Posterior vena cava (tissue), 2 donors: ENCODE data around the gene CETN2. TPM values are rescaled to one million over a fixed set of nuclear protein-coding genes. Genes with fewer than 3 reads are reported as not detected.
A peak's percentile ranks its signal among the peaks of the same experiment; 100 is the strongest.

Experiments used
- DNase-seq: peaks from one replicate; pipeline ENCODE4 v3.0.0-alpha.2; 2020; ENCODE audit warnings: low spot score
- intact Hi-C, 2 donors: fragments of 100-400 bp; cut with DNase I; formaldehyde crosslinking; loops; one replicate each; pipeline versions ENCODE4 v1.14.1 to v1.14.2; 2022 to 2023
- long read RNA-seq, 2 donors: library from polyadenylated mRNA; unstranded; transcript quantifications; one replicate each; pipeline ENCODE4 v2.0.0, GENCODE V29; 2020 to 2021
- total RNA-seq, 2 donors: library from RNA; stranded (reverse); fragmentation: NEBNext Ultra II Directional; extraction: Animal tissue kit (Norgen Biotek cat#: 25700); gene quantifications; one replicate each; pipeline ENCODE4 v1.2.1, GENCODE V29; 2021
- donor health status: DM: yes; HTN: yes; CAD: no.
- donor health status: DM: yes; HTN: yes; CAD: no.

Gene CETN2
- 10 to 100 TPM; 27.9 to 33.1 TPM for total RNA-seq
- long read RNA-seq, donor 1, transcript CETN2-201 (5 exons, 1,454 nt), result major isoform, 5 of 5 reads
- long read RNA-seq, donor 1, partial matches to known transcripts, result 0 of 5 reads
- long read RNA-seq, donor 1, other reads (novel, unspliced or antisense), result 0 of 5 reads
- long read RNA-seq, donor 2, transcript CETN2-201 (5 exons, 1,454 nt), result major isoform, 13 of 17 reads
- long read RNA-seq, donor 2, partial matches to known transcripts, result 3 of 17 reads
- long read RNA-seq, donor 2, other reads (novel, unspliced or antisense), result 1 of 17 reads

DNA sequence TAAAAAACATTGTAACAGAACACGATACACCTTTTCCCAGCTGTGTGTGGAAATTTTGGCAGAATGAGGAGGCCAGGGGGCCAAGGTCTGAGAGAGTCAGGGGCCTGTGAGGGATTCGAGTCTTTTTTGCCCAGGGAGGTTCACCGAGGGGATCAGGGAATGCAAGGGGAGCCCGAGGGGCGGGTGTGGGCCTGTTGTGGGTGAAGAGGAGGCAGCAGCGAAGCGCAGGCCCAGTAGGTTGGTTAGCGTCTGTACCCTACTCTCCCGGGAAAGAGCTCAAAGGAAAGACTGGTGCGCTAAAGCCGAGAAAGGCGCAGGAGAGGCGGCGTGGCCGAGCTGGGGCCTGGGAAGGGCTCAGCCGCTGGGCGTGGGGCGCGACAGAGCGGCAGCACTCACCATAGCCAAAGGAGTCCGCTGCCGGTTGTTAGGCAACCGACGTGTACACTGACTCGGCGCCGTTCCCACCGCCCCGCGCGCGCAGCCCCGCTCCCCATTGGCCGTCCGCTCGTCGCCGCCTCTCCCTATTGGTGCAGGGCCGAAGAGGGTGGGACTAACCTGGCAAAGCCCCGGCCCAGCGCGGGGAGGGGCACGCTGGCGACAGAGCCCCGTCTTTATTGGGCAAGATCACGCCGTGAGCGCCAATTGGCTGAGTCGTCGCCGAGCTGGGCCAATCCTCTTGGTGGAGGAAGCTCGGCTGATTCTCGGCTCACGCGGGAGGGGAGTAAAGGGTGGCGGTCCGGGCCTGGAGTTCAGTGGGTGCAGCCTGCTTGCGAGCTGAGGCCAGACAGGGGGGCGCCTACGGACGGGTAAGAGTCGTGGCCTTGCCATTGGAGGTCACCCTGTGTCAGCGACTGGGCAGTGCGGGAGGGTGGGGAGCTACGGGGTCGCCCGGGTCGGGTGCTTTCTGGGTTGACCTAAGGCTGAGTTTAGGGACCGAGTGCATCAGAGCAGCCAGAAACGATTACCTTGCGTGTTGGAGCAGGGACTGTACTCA is at the start of gene CETN2, which contains the start of gene NSDHL:
CETN2 (minus strand) TSS at position 446 of the 994 bp plus-strand sequence; CDS start at position 399, 47 bp downstream.
NSDHL (plus strand) TSS at position 752 of the 994 bp plus-strand sequence. CDS start 15,262 bp downstream, outside the sequence.
- intact Hi-C loops, result no loop called here

DNA sequence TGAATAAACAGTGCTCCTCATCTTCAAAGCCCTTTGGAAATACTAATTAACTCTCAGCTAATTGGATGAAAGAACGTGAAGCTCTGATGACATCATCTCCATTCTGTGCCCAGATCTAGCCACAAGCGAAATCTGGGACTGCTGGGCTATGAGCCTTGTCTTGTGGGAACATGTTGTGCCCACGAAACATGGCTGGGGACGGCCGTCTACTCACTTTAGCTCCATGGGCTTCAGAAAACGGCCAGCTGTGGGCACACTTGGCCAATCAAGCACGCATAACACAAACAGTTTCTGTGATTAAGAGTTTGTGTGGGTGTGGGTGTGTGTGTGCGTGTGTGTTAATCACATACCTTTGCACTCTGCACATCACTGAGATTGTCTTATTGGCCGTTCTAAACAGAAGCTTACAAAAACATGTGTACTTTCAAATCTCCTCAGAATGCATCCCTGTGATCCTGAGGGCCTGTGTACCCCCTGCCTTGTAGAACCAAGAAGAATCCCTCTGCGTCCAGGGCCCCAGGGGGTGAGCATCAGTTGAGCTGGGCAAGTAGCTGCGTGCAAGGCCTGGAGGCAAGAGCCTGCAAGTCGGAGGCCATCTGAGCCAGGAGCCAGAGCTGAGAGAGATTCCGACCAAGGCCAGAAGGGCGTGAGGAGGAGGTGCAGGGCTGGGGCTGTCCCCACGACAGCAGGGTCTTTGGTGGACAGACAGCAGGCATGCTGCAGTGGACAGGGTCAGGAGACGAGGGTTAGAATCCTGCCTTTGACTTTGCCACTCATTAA is 48.6 kb upstream of the CETN2 start:
- peak; percentile 37 for DNase-seq

More for the DNA sequence above, at the start of gene CETN2, which contains the start of gene NSDHL:
- peak; percentile 98 for DNase-seq

DNA sequence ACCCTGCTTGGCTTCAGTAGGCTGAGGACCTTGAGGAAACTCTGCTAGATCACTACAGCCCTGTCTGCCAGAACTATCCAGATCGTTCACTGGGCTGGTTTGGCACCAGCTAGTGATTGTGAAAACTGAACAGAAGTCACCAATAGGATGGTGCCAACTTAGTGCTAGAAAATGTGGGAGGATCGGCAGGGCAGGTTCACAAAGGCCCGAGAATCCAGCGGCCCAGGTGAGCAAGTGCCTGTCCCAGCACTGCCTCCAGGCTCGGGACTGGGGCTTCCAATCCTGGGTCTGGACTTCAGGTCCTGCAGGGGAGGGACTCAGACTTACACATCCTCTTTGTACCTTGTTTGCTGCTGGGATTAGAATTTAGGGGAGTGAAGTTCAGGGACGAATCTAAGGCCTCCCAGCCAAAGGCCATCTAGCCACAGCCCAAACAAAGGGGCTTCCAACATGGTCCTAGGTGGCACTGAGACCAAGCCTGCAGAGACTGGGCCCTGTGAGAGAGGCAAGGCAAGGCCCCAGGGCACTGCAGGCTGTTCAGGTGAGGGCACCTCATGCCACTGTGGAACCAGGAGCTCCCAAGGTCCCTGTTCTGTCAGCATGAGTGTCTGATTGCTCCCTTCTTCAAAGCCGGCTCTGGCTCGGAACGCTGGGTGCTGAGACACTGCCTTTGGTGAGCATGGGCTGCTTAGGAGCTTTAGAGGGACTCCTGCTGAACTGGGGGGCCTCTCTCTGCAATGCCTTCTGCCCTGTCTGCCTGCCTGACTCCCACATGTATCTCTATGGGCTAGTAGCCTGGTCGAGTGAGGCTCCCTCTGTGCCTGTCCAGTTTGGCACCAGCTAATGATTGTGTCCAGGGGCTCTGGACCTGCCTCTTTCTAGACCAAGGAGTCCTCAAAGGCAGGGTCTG is 46.6 kb upstream of the CETN2 start:
- DNase-seq, result peak; percentile 56
- intact Hi-C loops, result no loop called here

More for the DNA sequence above, 48.6 kb upstream of the CETN2 start:
- intact Hi-C loops, result no loop called here

DNA sequence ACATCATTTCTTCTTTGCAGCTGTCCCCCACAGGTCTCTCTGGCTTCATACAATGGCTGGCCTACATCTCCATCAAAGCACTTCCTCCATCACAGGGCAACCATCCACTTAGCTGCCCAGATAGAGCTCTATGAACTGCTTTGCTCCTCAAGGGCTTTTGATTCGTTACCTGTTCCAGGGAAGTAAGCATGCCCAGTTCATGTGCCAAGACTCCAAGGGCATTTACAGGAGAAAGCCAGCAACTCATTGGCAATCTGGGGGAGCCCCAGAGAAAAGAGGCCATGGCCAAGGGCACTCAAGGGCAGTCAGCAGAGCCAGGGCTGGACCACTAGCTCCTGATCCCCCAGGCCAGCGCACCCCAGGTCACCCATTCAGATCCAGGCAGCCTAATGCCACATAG is 42.8 kb upstream of the CETN2 start:
- DNase-seq, result no peak
- intact Hi-C loops, result no loop called here

DNA sequence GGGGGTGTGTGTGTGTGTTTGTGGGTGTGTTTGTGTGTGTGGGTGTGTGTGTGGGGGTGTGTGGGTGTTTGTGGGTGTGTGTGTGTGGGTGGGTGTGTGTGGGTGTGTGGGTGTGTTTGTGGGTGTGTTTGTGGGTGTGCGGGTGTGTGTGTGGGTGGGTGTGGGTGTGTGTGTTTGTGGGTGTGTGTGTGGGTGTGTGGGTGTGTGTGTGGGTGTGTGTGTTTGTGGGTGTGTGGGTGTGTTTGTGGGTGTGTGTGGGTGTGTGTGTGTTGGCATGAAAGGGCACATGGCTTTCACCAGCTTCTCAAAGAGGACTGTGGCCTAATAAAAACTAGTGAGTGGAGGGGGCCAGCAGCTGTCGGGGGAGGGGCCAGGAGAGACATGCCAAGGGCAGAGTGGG is 42.0 kb upstream of the CETN2 start:
- intact Hi-C loops, result no loop called here
- no peak for DNase-seq

DNA sequence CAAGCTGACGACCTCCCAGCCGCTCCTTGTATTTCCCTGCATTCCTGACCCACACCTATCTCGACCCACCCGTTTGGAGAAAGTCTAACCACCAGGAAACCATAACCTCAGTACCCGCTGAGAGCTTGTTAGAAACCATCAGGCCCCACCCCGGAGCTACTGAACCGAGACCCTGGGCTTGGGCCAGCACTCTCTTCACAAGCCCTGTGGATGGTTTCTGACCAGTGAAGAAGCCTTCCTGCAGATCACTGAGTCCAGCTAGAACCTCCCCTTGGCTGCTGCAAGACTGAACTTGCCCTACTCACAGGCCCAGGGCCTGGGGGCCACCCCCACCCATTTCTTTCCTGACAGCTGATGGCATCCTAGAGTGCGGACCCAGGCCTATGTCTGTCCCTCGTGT is 40.7 kb upstream of the CETN2 start:
- intact Hi-C loops, result no loop called here

DNA sequence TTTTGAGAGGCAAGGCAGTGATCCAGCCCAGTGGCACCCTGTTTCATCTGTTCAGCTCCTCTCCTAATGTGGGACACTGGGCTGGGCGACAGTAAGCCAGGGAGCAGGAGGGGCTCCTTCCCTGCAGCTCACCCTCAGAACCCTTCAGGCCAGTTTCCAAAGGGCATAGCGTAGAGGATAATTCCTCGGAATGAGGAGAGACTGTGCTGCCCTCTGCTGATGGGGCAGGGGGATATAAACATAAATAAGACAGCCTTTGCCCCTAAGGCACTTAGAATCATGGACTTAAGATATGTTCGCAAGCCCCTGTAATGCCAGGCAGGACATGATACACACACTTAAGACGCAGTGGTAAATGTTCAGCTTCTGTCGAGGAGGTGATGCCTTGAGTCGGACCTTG is 39.4 kb upstream of the CETN2 start:
- no peak for DNase-seq
- intact Hi-C loops, result no loop called here

More for the DNA sequence above, 40.7 kb upstream of the CETN2 start:
- DNase-seq, result no peak

DNA sequence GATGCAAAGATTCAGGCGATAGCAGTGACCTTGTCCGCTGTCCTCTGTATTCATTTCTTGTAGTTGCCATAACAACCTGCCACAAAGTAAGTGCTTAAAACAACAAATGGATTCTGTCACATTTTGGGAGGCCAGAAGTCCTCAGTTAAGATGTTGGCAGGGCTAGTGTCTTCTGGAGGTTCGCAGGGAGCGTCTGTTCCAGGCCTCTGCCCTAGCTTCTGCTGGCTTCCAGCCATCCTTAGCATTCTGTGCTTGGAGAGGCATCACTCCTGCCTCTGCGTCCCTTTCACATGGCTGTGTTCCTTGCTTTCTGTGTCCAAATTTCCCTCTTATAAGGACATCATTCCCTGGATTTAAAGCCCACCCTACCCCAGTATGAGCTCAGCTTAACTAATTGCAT is 35.8 kb upstream of the CETN2 start:
- intact Hi-C loops, result no loop called here
- DNase-seq, result no peak

DNA sequence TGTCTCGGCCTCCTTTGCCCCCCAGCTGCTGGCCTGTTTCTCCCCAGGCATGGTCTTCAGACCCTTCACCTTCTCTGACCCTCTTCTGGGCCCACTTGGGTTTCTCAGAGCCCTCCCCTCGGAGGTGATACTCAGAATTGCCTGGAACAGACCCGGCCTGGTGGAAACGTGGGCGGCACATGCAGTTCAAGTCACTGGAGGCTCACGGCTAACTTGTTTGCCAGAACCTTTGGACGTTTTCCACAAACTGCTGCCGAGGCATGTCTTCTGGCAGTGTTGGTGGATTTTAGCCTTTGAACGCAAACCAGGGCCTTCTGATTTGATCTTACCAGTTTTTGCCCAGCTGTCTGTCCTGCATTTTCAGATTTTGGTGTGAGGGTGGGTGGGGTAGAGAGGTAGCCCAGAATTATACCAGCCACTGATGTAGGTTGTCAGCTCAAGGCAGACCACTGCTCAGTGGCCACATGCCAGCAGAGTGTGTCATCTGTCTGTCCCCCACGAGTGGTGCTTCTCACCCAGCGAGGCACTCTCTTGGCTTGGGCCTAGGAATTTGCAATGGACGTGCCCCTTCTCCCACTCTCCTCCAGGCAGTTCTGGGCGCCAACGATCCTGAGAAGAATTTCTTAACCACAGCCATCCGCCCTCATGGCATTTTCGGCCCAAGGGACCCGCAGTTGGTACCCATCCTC is 34.8 kb upstream of the CETN2 start:
- intact Hi-C loops, result no loop called here
- no peak for DNase-seq

DNA sequence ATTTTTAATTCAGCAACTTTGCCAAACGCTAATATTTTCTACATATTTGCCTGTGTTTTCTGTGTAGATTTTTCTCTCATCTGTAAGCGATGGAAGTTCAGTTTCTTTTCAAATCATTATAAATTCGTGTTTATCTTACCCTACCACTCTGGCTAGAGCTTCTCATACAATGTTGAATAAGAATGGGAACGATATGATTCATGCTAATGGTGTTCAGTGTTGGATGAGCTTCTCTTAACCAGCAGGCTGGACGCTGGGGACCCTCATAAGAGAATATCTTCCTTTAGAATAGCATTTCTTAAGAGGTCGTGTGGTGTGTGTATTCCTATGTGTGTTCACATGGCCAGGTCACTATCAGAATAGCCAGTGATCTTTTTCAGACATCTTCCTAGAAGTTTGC is 31.3 kb upstream of the CETN2 start:
- DNase-seq, result no peak
- intact Hi-C loops, result no loop called here

DNA sequence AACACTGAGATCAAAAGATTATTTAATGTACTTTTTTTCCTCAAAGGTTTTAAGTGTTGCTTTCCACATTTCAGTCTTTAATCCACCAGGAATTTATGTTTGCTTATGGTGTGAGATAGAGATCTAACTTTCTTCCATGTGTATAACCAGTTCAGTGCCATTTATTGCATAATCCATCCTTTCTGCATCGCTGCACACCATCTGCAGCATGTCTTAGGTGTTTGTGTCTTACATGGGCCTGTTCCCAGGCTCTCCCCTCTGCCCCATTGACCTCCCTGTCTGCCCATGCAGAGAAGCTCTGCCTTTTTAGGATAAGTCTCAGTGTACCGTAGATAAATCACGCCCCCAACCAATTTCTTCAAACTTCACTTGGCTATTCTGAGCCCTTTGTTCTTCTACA is 30.6 kb upstream of the CETN2 start:
- intact Hi-C loops, result no loop called here
- DNase-seq, result no peak

DNA sequence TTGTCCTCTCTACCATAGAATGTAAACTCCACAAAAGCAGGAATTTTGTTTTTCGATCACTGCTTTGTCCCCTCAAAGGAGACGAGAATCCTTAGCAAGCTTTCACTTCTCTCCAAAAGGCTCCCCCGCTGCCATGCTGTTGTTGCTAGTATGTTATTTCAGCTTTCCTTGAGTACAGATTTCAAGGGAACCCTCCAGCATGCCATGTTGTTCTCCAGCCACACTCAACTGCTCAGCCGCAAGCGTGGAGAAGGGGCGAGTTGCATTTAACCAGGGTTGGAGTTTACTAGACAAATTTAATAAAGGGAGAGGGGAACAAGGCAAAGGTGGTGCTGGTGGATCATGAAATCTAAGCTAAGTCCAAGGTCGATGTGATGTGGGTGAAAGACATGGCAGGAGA is 23.4 kb upstream of the CETN2 start:
- intact Hi-C loops, result no loop called here
- no peak for DNase-seq

DNA sequence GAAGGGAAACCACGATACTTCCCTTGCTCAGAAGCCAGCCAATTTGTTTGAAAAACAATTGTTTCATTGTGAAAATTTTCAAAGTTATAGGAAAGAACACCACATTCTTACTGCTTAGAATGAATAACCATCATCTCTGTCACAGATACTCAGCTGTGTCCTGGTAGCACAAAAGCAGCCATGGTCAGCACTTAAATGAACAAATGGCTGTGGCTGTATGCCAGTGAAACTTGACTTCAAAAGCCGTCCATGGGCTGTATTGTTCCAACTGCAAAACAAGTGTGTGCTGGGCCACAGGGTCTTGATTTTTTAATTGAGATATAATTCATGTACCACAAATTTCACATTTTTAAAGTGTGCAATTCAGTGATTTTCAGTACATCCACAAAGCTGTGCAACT is 19.9 kb upstream of the CETN2 start:
- intact Hi-C loops, result no loop called here
- DNase-seq, result no peak

DNA sequence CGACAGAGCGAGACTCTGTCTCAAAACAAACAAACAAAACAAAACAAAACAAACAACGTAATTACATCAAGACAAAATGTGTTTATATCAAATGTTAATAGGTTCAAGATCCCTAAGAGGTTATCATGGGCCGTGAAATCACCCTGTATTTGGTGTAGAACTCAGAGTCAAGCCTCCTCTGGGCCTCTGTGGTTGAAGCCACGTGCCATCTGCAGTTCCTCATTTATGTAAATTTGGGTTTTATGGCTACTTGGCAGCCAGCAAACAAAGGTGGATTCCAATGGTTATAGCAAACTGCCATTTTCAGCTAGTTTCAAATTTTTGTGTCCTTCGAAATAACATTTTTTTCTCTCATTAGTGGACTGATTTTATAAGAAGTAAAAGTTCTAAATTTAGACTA is 16.7 kb upstream of the CETN2 start:
- intact Hi-C loops, result no loop called here

DNA sequence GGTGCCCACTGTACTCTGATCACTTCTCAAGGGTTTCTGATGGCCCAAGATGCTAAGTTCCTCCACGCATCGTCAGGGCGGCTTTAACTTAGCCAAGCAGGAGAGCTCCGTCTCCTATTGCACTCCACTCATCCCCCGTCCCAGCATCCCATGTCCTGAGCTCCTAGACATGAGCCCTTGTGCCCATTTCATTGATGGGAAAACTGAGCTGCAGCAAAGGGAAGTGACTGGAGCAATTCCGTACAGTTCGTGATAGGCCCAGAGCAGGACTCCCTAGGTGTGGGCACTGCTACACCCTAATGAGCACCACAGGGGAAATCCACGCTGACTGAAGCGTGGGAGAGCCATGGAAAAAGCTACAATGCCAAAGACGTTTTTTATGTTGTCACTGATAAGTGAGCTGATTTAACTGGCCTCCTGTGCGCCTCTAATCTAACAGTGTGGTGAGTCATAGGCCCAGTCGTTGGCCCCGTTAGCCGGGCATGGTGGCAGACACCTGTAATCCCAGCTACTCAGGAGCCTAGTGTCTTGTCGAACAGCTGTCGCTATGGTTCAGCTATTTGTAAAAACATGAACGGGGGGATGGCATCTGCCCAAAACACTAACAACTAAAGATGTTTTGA is 15.2 kb upstream of the CETN2 start:
- no peak for DNase-seq
- intact Hi-C loops, result no loop called here

More for the DNA sequence above, 16.7 kb upstream of the CETN2 start:
- DNase-seq, result no peak

DNA sequence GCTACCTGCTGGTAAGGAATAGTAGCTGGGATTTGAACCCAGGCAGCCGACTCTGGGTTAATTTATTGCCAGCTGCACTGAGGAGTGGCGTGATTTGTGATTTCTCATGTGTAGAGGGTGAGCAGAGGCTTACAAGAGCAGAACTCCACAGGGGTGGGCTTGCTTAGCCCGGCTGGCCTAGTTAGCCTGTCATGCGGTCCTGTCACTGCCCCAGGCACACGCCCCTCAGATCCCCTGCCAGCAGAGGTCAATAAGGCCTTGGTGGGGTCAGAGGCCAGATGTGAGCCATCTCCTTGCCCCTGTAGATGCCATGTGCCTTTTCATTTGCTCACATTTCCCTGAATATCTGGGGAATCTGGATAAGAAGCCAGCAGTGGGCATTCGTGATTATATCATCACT is 13.7 kb upstream of the CETN2 start:
- intact Hi-C loops, result no loop called here

DNA sequence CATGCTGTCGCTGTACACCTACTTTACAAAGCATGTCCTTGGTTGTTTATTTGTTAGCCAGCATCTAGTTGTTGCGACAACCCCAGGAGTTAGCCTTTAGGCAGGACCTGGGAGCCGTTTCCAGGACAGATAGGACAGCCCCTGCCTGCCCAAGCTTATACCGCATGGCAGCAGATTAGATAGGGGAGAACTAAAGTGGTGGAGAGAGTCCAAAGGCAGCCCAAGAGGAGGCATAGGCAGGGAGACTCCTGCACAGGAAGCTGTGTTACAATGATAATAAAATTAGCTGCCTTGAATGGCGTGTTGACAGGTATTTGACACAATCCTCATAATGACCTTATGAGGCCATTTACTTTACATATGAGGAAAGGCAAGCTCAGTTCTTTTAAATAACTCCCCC is 13.3 kb upstream of the CETN2 start:
- DNase-seq, result no peak
- intact Hi-C loops, result no loop called here

More for the DNA sequence above, 13.7 kb upstream of the CETN2 start:
- DNase-seq, result no peak
